ENCODE data around the gene CRACR2A.

The CRACR2A gene

DNA sequence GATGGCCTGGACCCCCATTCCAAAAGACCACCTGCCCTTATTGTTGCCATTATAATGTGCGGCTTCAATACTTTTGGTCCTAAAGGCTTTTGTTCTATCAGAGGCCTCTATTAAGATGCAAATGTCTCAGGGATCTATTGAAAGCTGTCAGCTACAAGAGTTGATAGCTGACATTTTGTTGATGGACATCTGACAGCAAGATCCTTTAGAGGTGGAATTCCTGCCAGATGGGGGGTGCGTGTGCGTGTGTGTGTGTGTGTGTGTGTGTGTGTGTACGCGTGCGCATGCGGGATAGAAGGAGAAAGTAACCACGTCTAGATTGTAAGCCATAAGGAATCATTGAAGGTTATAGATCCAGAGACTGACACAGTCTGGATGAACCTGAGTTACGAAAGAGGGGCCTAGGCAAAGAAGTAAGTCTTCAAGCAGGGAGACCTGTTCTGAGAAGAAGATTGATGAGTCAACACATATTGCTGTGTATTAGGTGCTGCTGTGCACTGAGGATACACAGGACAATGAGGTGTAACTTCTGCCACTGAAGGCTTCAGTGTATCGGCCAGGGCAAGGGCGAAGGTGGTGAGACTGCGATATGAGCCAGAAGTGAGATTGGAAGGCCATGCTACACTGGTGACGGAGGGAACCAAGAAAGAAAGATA is 172.7 kb downstream of the CRACR2A start:
- TF ChIP-seq, protein P1, sequence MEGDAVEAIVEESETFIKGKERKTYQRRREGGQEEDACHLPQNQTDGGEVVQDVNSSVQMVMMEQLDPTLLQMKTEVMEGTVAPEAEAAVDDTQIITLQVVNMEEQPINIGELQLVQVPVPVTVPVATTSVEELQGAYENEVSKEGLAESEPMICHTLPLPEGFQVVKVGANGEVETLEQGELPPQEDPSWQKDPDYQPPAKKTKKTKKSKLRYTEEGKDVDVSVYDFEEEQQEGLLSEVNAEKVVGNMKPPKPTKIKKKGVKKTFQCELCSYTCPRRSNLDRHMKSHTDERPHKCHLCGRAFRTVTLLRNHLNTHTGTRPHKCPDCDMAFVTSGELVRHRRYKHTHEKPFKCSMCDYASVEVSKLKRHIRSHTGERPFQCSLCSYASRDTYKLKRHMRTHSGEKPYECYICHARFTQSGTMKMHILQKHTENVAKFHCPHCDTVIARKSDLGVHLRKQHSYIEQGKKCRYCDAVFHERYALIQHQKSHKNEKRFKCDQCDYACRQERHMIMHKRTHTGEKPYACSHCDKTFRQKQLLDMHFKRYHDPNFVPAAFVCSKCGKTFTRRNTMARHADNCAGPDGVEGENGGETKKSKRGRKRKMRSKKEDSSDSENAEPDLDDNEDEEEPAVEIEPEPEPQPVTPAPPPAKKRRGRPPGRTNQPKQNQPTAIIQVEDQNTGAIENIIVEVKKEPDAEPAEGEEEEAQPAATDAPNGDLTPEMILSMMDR (IDR thresholded peaks at IDR 0.05): no peak

DNA sequence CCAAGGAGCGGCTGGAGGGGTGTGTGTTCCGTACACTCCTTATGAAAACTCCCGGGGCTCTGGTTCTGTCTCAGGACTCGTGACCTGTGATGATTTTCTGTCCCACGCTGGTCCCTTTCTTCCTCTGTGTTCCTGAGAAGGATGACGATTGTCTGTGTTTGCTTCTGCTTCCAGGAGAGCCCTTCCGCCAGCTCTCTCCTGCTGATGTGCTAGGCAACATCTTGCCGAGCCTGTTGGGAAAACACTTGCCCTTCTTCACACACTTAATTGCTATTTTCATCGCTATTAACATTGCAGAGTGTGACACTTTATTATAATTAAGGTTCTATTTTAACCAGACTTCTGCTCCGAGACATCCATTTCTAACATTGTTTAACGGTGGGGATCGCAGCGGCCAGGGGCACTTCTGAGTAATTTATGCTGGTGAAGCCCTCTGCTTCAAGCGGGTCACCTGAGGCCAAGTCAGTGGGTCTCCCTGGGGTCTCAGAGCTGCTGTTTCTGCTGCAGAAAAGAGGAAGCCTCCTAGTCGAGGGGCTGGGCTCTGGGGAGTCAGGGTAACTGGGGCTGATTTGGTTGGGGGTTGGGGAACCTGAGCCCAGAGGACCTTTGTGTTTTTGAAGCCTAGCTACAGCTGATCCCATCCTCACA is 173.3 kb downstream of the CRACR2A start:
- Histone ChIP-seq H3K36me3 (no peaks in the 10 kb centered on the region), H3K27ac (no peak overlapping the region), H3K4me3 (ENCODE audit: low read depth in 1 of 2, low read length in 1 of 2) (no peak overlapping the region), H3K9me3 (no peaks in the 10 kb centered on the region), H3K4me1 (ENCODE audit: control insufficient read depth in 1 of 2, insufficient read depth in 1 of 2, low read depth in 1 of 2, low read length in 1 of 2) (no peaks in the 10 kb centered on the region), H3K27me3 (peaks cover 11% of the 10 kb centered on the region)
- TF ChIP-seq, protein P1 (IDR thresholded peaks at IDR 0.05): no peak

More for the DNA sequence above, 172.7 kb downstream of the CRACR2A start:
- Histone ChIP-seq H3K4me1 (ENCODE audit: control insufficient read depth in 1 of 2, insufficient read depth in 1 of 2, low read depth in 1 of 2, low read length in 1 of 2) (no peaks in the 10 kb centered on the region), H3K27me3 (peaks cover 4% of the 10 kb centered on the region), H3K9me3 (no peaks in the 10 kb centered on the region), H3K4me3 (ENCODE audit: low read depth in 1 of 2, low read length in 1 of 2) (no peak overlapping the region), H3K36me3 (no peaks in the 10 kb centered on the region), H3K27ac (no peak overlapping the region)

DNA sequence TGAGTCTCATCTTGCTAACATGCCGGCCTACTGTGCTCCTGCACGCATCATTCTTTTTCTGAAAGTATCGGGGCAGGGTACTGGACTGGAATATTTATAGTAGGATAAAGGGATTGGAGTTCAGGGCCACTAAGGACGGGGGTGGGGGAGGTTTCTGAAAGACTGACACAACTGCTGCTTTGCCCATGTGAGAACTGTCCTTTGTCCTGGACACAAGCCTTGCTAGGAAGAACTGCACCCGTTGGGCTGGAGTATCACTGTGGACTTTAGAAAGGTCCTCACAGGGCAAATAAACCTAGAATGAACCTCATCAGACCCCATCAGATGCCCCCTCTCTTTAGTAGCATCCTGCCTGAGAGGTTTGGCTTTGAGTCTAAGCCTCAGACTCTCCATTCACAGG is 174.4 kb downstream of the CRACR2A start:
- H3K27me3 ChIP-seq: peaks cover 21% of the 10 kb centered on the region
- no peak overlapping the region for H3K4me3 ChIP-seq (ENCODE audit: low read depth in 1 of 2, low read length in 1 of 2)
- TF ChIP-seq, protein P1 (IDR thresholded peaks at IDR 0.05): no peak
- H3K9me3 ChIP-seq: no peaks in the 10 kb centered on the region
- no peak overlapping the region for H3K27ac ChIP-seq
- H3K4me1 ChIP-seq (ENCODE audit: control insufficient read depth in 1 of 2, insufficient read depth in 1 of 2, low read depth in 1 of 2, low read length in 1 of 2): no peaks in the 10 kb centered on the region
- H3K36me3 ChIP-seq: no peaks in the 10 kb centered on the region

DNA sequence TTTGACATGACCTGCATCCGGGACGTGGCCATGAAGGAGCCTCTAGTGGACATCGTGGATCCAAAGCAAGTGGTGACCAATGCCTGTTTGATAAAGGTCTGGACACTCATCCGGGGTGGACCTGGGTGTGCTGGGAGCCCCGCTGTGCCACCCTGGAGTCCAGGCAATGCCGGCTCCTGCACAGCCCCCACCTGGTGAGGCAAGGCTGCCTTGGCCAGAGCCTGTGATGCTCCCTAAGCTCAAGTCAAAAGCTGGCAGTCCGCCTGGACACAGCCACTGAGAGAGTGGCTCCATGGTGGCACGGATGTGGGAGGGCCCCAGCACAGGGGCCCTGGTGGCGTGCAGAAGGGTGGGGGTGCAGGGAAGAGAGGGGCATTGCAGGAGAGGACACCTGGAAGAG is 176.0 kb downstream of the CRACR2A start:
- Histone ChIP-seq H3K4me1 (ENCODE audit: control insufficient read depth in 1 of 2, insufficient read depth in 1 of 2, low read depth in 1 of 2, low read length in 1 of 2) (no peaks in the 10 kb centered on the region), H3K36me3 (no peaks in the 10 kb centered on the region), H3K4me3 (ENCODE audit: low read depth in 1 of 2, low read length in 1 of 2) (no peak overlapping the region), H3K27ac (no peak overlapping the region), H3K9me3 (no peaks in the 10 kb centered on the region), H3K27me3 (peaks cover 37% of the 10 kb centered on the region)
- TF ChIP-seq, protein P1 (IDR thresholded peaks at IDR 0.05): no peak

DNA sequence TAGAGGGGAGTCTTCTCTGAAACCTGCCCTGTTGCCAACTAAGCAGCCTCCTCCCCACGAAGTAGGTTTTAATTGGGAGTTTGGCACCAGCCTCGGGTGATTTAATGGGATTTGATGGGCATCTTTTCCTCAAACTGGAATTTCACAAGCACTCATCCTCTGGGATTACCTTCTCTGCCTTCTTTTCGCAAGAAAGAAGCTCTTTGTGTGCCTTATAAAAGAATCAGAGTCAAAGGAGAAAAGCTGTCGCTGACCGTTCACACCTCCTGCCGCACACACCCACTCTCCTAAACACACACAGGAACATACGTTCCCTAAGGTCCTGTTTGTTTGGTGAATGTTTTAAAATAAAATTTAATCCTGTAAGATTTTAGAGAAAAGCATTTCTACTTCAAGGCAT is 177.9 kb downstream of the CRACR2A start:
- Histone ChIP-seq H3K4me3 (ENCODE audit: low read depth in 1 of 2, low read length in 1 of 2) (no peak overlapping the region), H3K4me1 (ENCODE audit: control insufficient read depth in 1 of 2, insufficient read depth in 1 of 2, low read depth in 1 of 2, low read length in 1 of 2) (no peaks in the 10 kb centered on the region), H3K36me3 (no peaks in the 10 kb centered on the region), H3K27me3 (peaks cover 56% of the 10 kb centered on the region), H3K27ac (no peak overlapping the region), H3K9me3 (no peaks in the 10 kb centered on the region)
- TF ChIP-seq, protein P1 (IDR thresholded peaks at IDR 0.05): no peak
